WTC11 (cell line): ENCODE results near the gene HYPK.

Source experiments
- CREB1 ChIP-seq: sonication (generic); formaldehyde crosslinking; IDR thresholded peaks from 2 replicates; pipeline ENCODE4 v1.8.0; 2023; ENCODE audit warnings: mild to moderate bottlenecking, missing genetic modification reagents
- JUN ChIP-seq: sonication (generic); formaldehyde crosslinking; IDR thresholded peaks from 2 replicates; pipeline ENCODE4 v1.8.0; 2023; ENCODE audit warnings: mild to moderate bottlenecking, missing genetic modification reagents
- NFE2L1 ChIP-seq: sonication (generic); formaldehyde crosslinking; IDR thresholded peaks from 2 replicates; pipeline ENCODE4 v1.8.1; 2023; ENCODE audit warnings: missing genetic modification reagents
- NR2C2 ChIP-seq: sonication (generic); formaldehyde crosslinking; IDR thresholded peaks from 2 replicates; pipeline ENCODE4 v1.8.0; 2022; ENCODE audit warnings: mild to moderate bottlenecking, missing genetic modification reagents

GRCh38 chr15:43793647-43794046 lies 6.8 kb upstream of the HYPK start:
- no peak for TF ChIP-seq NFE2L1 (CRISPR knock-in tag)
- TF ChIP-seq NR2C2 (CRISPR knock-in tag) = no peak
- no peak for TF ChIP-seq CREB1 (CRISPR knock-in tag)
- TF ChIP-seq JUN (CRISPR knock-in tag) = no peak
